Measurements from ENCODE around the gene CMAS.

DNA sequence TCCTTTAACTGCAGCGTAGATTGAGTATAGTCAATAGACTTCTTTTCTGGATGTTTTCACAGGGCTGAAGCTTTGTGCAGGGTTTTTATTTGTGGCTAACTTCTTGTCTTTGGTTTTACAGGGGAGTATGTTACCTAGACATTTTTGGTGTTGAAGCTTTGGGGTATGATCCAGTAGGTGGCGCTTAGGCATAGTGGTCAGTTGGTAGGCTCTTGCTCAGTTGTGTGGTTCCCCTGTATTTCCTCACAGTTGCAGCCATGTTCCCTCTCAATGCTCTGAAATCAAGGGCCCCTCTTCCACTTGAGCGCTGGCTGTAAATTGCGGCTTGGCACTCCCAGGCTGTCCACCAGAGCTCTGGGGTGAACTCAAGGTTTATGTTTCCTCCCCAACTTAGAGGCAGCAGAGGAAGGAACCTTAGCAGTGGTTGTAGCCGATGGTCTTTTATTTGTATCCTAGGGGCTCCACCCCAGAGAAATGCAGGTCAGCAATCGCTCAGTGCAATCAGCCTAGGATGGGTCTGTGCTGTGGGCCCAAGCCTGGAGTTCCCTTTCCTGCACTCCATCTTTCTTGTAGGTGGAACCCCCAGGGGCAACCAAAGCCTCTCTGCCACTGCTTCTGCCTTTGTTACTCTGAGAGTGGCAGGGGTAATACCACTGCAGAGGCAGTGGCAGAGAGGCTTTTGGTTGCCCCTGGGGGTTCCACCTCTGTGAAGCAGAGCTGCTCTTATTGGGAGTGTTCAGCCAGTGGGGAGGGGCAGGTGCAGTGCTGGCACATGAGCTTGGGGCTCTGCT, 55.1 kb downstream of the CMAS start:
- TF ChIP-seq CTCF (IDR thresholded peaks at IDR 0.05) (peak; percentile 14 to 57 (median 52)), EP300 (IDR thresholded peaks at IDR 0.05) (no peak), POLR2A (IDR thresholded peaks at IDR 0.05) (no peak), POLR2AphosphoS5 (IDR thresholded peaks at IDR 0.05) (no peak)

Data from gastroesophageal sphincter (tissue), 3 donors.